Activated CD8-positive, alpha-beta memory T cell treated with anti-CD3 and anti-CD28 coated beads for 24 hours (primary cell): ENCODE results near the gene PNRC2.

Experiments
- DNase-seq: peaks from one replicate; pipeline ENCODE4 v3.0.0-alpha.2; 2020

Gene PNRC2, protein sequence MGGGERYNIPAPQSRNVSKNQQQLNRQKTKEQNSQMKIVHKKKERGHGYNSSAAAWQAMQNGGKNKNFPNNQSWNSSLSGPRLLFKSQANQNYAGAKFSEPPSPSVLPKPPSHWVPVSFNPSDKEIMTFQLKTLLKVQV

GRCh38 chr1:23959461-23960290 is at the start of gene PNRC2:
Gene PNRC2, plus strand, starts transcription at chr1:23959828. Its CDS starts 1,630 bp downstream, at chr1:23961458.
- DNase-seq = peak; percentile 97

GRCh38 chr1:23910144-23910543 is 49.5 kb upstream of the PNRC2 start:
- DNase-seq = no peak

DNA sequence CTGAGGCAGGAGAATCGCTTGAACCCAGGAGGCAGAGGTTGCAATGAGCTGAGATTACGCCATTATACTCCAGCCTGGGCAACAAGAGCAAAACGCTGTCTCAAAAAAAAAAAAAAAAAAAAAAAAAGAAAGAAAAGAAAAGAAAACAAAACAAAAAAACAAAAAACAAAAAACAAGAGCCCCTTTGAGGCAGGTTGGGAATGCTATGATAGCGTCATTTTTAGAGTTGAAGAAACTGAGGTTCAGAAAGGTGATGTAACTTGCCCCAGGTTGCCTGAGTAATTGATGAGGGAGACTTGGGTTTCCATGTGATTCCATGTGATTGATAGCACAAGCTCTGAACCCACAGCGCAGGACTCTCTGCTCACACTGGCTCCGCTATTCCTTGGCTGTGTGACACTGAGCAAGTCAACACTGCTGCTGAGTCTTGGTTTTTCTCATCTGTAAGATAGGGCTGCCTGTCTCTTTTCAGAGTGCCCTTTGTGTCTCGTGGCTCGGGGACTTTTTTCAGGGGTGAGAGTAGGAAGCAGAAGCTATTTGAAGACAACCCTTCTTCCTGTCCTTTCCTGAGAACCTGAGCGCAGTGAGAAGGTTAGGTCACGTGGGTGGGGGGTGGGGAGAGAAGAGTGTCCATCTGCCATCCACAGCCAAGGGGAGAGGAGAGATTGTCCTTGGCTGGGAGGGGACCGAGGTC is 48.9 kb upstream of the PNRC2 start:
- DNase-seq = peak; percentile 64

- no peak for DNase-seq
Measured at GRCh38 chr1:23911921-23912320, 47.7 kb upstream of the PNRC2 start.

DNA sequence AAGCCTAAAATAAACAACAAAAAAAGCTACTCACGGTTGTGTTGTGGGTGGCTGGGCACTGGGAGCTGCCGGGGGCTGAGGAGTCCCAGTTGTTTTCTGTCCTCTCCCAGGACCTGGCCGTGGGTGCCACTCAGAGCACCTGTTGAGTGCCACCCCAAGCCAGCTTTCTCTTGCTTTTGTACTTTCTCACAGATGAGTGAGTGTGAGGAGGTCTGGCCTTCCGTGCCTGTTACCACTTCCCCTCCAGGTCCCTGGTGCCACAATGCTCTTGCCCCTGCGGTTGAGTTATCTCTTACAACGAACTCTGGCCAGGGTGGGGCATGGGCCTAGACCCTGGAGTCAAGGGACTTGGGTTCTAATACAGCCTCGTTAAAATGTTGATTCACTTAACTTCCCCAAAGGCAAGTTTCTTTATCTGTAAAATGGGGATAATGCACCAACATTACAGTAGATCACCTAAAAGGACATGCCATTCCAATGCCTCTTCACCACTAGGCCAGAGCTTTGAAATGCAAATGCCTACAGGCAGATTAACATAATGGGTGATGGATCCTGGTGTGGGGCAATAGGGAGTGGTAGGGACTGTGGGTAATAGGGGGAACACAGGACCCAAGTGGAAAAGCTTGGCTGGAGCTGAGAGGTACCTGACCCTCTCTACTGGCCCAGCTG is 46.3 kb upstream of the PNRC2 start, which contains the start of gene CNR2:
Gene CNR2, minus strand, starts transcription at position 151 of the 669 bp plus-strand sequence. CDS start 37,745 bp downstream, outside the sequence.
- DNase-seq = peak; percentile 66

DNA sequence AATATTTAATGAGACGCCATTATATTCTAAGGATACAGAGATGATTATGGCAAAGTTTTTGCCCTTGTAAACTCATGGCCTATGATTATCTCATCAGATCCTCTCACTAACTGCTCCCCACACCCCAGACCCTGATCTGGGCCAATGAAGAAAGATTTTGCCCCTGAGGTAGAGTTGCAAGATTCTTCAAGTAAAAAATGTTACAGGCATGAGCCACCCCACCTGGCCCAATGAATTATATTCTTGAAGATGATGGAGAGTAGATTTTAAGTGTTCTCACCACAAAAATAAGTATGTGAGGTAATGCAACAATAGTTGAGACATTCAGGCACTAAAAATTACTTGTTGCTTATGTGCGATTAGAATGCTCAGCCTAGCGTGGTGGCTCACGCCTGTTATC is 44.7 kb upstream of the PNRC2 start:
- DNase-seq = no peak

DNA sequence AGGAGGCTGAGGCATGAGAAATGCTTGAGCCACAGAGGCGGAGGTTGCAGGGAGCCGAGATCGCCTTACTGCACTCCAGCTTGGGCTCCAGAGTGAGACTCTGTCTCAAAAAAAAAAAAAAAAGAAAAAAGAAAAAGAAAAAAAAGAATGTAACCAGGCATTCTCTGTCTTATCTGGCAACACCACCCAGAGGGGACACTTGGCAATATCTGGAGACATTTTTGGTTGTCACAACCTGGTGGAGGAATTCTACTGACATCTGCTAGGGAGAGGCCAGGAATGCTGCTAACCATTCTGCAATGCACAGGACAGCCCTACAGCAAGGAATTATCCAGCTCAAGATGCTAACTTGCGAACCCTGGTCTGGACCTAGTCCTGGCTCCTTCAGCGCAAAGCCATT is 44.2 kb upstream of the PNRC2 start:
- DNase-seq = no peak

- peak; percentile 73 for DNase-seq
Measured at GRCh38 chr1:23916209-23917131, 43.2 kb upstream of the PNRC2 start.

DNA sequence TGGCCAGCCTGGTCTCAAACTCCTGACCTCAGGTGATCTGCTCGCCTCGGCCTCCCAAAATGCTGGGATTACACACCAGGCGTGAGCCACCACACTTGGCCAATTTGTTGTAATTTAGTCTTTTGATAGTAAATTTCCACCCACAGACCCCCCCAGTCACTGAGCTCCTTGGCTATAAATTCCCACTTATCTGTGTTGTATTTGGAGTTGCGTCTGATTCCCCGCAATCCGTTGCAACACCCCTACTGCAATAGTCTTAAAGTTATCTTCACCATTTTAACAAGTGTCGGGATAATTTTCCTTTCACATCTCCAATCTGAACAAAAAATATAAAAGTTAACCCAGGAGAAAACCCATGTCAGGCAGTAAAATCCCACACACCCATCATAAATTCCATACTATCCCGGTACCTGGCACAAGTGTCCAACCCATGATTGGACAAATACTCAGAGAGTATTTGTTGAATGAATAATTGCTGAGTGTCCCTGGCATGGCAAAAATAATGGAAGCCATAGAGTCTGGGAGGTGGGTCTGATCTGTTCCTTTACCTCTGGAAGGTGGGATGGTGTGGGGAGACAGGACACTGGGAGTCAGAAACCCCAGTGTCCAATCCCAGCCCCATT is 37.2 kb upstream of the PNRC2 start:
- no peak for DNase-seq

DNA sequence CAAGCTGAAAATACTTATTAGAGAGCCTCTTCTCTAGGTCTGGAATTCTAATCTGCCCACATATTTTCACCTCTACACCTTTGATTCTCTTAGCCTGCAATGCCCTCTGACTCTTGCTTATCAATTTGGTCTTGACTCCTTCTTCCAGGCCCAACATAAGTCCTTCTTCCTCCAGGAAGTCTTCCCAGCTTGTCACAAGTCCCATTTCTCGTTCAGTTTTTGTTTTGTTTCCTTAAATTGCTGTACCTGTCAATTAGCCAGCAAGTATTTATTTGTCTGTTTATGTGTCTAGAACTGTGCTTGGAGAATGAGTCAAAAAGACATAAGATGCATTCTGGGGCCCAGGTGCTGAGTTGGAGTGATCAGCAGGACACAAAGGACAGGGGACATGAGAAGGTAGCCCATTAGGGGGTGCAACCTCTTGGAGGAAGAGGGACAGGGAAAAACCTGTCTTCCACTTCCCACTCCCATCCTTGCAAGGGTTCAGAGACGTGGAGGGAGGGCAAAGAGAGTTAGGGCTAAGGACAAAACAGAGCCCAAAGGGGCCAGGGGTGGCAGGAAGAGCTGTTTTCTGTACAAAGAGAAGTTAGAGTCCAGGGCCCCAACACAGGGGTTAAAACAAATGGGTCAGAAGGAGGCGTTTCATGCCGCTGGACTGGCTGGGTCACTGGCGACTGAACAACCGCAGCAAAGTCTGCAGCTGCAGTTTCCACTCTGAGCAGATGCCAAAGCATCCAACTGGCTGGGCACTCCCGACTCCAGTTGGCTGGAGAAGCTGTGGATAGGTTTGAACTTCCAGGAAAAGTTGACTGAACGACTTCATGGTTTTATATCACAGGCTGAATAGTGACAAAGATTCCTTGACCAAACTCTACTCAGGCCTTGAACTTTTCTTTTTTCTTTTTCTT is 35.8 kb upstream of the PNRC2 start:
- no peak for DNase-seq

GRCh38 chr1:23924601-23925000 is 35.0 kb upstream of the PNRC2 start:
- no peak for DNase-seq

GRCh38 chr1:23925279-23925678 is 34.3 kb upstream of the PNRC2 start:
- DNase-seq = no peak

GRCh38 chr1:23927097-23927496 is 32.5 kb upstream of the PNRC2 start:
- no peak for DNase-seq

GRCh38 chr1:23928789-23929188 is 30.8 kb upstream of the PNRC2 start:
- DNase-seq = no peak

- no peak for DNase-seq
Measured at GRCh38 chr1:23930270-23930669, 29.4 kb upstream of the PNRC2 start.

- DNase-seq = no peak
Measured at GRCh38 chr1:23930861-23931490, 28.7 kb upstream of the PNRC2 start.

GRCh38 chr1:23931491-23931880 is 28.1 kb upstream of the PNRC2 start:
- no peak for DNase-seq

DNA sequence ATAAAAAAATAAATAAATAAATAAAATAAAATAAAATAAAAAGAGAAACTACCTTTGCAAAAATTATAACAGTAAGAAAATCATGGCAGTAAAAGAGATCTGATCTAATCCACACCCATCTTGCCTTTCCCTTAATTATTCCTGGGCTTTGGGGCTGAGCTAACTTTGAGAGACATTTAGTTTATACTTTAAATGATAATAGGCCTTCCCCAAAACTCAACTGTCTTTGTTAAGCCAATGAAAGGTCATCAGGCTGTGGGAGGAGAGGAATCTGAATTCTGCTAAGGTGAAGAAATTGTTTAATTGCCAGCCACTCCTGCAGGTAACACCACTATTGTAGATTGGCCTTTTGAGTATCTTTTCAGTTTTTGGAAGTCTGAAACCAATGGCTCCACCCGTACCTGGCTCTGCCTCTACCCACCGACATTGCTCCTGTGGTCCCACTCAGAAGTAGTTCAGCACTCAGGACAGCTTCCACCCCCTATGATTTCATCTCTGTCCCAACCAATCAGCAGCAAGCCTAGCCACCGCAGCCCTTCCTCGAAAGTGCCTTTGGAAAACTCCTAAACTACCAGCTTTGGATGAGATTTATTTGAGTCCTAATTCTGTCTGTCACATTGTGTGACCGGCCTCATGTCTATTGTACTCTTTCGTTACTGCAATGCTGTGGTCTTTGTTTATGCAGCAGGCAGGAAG is 23.0 kb upstream of the PNRC2 start:
- DNase-seq = no peak

- DNase-seq = no peak
Measured at GRCh38 chr1:23947366-23947765, 12.3 kb upstream of the PNRC2 start.
